ENCODE results near the gene TNPO2. TPM values are rescaled to one million over a fixed set of nuclear protein-coding genes. Genes with fewer than 3 reads are reported as not detected.
"Not testable (repeated sequence)": the region's sequence is repeated elsewhere in the genome, so short reads cannot be mapped to it uniquely, and the experiment has no call there.

The TNPO2 gene
- total RNA-seq, 1 donor from 2014 or later: 85.7 TPM

DNA sequence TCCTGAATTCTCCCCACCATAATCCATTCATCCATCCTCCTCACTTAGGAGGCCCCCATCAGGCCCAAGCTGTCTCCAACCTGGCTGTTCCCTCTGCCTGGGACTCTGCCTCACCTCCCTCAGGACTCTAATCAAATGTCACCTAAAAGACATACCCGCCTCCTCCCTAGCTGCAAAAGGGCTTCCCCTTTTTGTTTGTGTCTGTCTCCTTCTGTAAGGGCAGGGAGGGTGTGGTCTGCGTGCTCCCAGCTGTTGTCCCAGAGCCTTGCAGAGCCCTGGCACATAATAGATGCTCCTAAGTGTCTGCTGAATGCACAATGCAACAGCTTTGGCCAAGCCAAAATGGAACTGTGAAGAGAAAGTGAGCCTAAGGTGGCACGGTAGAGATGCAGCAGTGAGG is 6.3 kb upstream of the TNPO2 start:
- Histone ChIP-seq H3K27me3 (no peaks in the 10 kb centered on the region), H3K9me3 (no peaks in the 10 kb centered on the region), H3K4me3 (no peak overlapping the region), H3K36me3 (peaks cover 0 to 31% of the 10 kb centered on the region in 2 donors), H3K27ac (no peak overlapping the region), H3K4me1 (peaks cover 34% of the 10 kb centered on the region)
- DNase-seq (ENCODE audit: extremely low spot score in 2 of 2): no peak
- intact Hi-C loops (cut with DNase I): no loop called here
- TF ChIP-seq POLR2A (IDR thresholded peaks at IDR 0.05) (no peak), POLR2AphosphoS5 (IDR thresholded peaks at IDR 0.05; ENCODE audit: insufficient read depth in 1 of 2, low read depth in 1 of 2) (no peak)
- TF ChIP-seq, protein P1, sequence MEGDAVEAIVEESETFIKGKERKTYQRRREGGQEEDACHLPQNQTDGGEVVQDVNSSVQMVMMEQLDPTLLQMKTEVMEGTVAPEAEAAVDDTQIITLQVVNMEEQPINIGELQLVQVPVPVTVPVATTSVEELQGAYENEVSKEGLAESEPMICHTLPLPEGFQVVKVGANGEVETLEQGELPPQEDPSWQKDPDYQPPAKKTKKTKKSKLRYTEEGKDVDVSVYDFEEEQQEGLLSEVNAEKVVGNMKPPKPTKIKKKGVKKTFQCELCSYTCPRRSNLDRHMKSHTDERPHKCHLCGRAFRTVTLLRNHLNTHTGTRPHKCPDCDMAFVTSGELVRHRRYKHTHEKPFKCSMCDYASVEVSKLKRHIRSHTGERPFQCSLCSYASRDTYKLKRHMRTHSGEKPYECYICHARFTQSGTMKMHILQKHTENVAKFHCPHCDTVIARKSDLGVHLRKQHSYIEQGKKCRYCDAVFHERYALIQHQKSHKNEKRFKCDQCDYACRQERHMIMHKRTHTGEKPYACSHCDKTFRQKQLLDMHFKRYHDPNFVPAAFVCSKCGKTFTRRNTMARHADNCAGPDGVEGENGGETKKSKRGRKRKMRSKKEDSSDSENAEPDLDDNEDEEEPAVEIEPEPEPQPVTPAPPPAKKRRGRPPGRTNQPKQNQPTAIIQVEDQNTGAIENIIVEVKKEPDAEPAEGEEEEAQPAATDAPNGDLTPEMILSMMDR (IDR thresholded peaks at IDR 0.05): no peak

GRCh38 chr19:12727745-12728433 is 4.2 kb upstream of the TNPO2 start:
- Histone ChIP-seq H3K36me3 (peaks cover 0 to 31% of the 10 kb centered on the region in 2 donors), H3K9me3 (no peaks in the 10 kb centered on the region), H3K4me3 (no peak overlapping the region), H3K4me1 (peaks cover 35% of the 10 kb centered on the region), H3K27ac (no peak overlapping the region), H3K27me3 (no peaks in the 10 kb centered on the region)
- TF ChIP-seq, protein P1 (IDR thresholded peaks at IDR 0.05): no peak
- TF ChIP-seq POLR2AphosphoS5 (IDR thresholded peaks at IDR 0.05; ENCODE audit: insufficient read depth in 1 of 2, low read depth in 1 of 2) (no peak), POLR2A (IDR thresholded peaks at IDR 0.05) (no peak)
- DNase-seq (ENCODE audit: extremely low spot score in 2 of 2): no peak
- intact Hi-C loops (cut with DNase I): no loop called here

DNA sequence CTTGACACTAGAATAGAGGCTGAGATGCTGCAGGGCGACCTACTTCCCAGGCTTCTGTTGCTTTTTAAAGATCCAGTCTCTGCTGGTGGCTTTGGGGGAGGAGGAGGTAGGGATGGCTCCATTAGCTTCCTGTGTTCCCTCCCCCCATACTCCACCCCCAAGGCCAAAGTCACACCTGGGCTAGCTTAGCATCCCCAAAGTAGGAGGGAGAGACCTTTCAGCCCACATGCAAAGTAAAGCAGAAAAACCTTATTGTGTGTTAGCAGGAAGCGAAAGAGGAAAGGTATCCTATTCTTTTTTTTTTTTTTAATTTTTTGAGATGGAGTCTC is 3.2 kb upstream of the TNPO2 start:
- Histone ChIP-seq H3K9me3 (no peaks in the 10 kb centered on the region), H3K36me3 (peaks cover 0 to 31% of the 10 kb centered on the region in 2 donors), H3K4me1 (peaks cover 27% of the 10 kb centered on the region), H3K27me3 (no peaks in the 10 kb centered on the region), H3K27ac (no peak overlapping the region), H3K4me3 (no peak overlapping the region)
- intact Hi-C loops (cut with DNase I): no loop called here
- TF ChIP-seq, protein P1 (IDR thresholded peaks at IDR 0.05): no peak
- TF ChIP-seq POLR2A (IDR thresholded peaks at IDR 0.05): no peak
- TF ChIP-seq POLR2AphosphoS5 (IDR thresholded peaks at IDR 0.05; ENCODE audit: insufficient read depth in 1 of 2, low read depth in 1 of 2): no peak
- no peak for DNase-seq (ENCODE audit: extremely low spot score in 2 of 2)

DNA sequence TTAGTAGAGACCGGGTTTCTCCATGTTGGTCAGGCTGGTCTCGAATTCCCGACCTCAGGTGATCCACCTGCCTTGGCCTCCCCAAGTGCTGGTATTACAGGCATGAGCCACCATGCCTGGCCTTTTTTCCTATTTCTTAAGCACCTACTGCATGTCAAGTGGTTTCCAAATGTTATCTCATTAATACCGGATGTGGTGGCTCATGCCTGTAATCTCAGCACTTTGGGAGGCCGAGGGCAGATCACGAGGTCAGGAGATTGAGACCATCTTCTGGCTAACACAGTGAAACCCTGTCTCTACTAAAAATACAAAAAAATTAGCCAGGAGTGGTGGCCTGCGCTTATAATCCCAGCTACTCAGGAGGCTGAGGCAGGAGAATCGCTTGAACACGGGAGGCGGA is 1.9 kb upstream of the TNPO2 start:
- DNase-seq (ENCODE audit: extremely low spot score in 2 of 2); H3K27ac ChIP-seq; H3K27me3 ChIP-seq; H3K9me3 ChIP-seq; H3K4me3 ChIP-seq; intact Hi-C loops (cut with DNase I): not testable (repeated sequence)
- H3K4me1 ChIP-seq: peaks cover 29% of the 10 kb centered on the region
- peaks cover 0 to 23% of the 10 kb centered on the region in 2 donors for H3K36me3 ChIP-seq

- Histone ChIP-seq H3K27ac (peak overlapping the region; percentile 95), H3K9me3 (no peaks in the 10 kb centered on the region), H3K36me3 (peaks cover 0 to 8% of the 10 kb centered on the region in 2 donors), H3K4me3 (peak overlapping the region; percentile 51 to 78), H3K27me3 (no peaks in the 10 kb centered on the region), H3K4me1 (peaks cover 49% of the 10 kb centered on the region)
- DNase-seq (ENCODE audit: extremely low spot score in 2 of 2): no peak
- no peak for TF ChIP-seq POLR2AphosphoS5 (IDR thresholded peaks at IDR 0.05; ENCODE audit: insufficient read depth in 1 of 2, low read depth in 1 of 2)
- TF ChIP-seq POLR2A (IDR thresholded peaks at IDR 0.05): no peak
- TF ChIP-seq, protein P1 (IDR thresholded peaks at IDR 0.05): no peak
- intact Hi-C loops (cut with DNase I): no loop called here
Measured at GRCh38 chr19:12723381-12723640, 421 bp downstream of the TNPO2 start.
